Left ventricle myocardium inferior (tissue), 1 donor: ENCODE data around the gene LRRTM3. TPM values are rescaled to one million over a fixed set of nuclear protein-coding genes. Genes with fewer than 3 reads are reported as not detected.

Experiments
- DNase-seq: peaks from one replicate; pipeline ENCODE4 v3.0.0-alpha.2; 2020
- H3K27ac ChIP-seq: fragments of 200-600 bp; replicated peaks from 2 replicates; pipeline ENCODE4 v1.8.0; 2021
- H3K27me3 ChIP-seq: fragments of 200-600 bp; 2 replicates; pipeline ENCODE4 v1.8.0; 2021; ENCODE audit warnings: low read depth
- H3K36me3 ChIP-seq: fragments of 200-600 bp; 2 replicates; pipeline ENCODE4 v1.8.0; 2021
- H3K4me1 ChIP-seq: fragments of 200-600 bp; 2 replicates; pipeline ENCODE4 v1.8.0; 2021
- H3K4me3 ChIP-seq: fragments of 200-600 bp; 2 replicates; pipeline ENCODE4 v1.8.0; 2021; ENCODE audit warnings: mild to moderate bottlenecking, moderate library complexity
- H3K9me3 ChIP-seq: fragments of 200-600 bp; replicated peaks from 2 replicates; pipeline ENCODE4 v1.8.0; 2021
- CTCF ChIP-seq: fragments of 200-600 bp; IDR thresholded peaks from 2 replicates; pipeline ENCODE4 v1.8.0; 2021; ENCODE audit warnings: antibody characterized with exemption, mild to moderate bottlenecking, borderline replicate concordance
- intact Hi-C: fragments of 100-400 bp; cut with micrococcal nuclease; formaldehyde crosslinking; loops from one replicate; pipeline ENCODE4 v1.11.0; 2022
- total RNA-seq: library from RNA; stranded (reverse); fragmentation: NEBNext Ultra II Directional; extraction: Animal tissue kit (Norgen Biotek cat#: 25700); gene quantifications from one replicate; pipeline ENCODE4 v1.2.1, GENCODE V29; 2021
- donor health status: DM: no; HTN: yes; CAD: no; lungs with severe emphysema.

Gene LRRTM3
- total RNA-seq, 1 donor from 2014 or later, result not detected

- Histone ChIP-seq H3K27me3 (no peaks in the 10 kb centered on the region), H3K27ac (no peak overlapping the region), H3K4me1 (no peaks in the 10 kb centered on the region), H3K4me3 (no peak overlapping the region), H3K36me3 (no peaks in the 10 kb centered on the region), H3K9me3 (no peaks in the 10 kb centered on the region)
- no peak for DNase-seq
- intact Hi-C loops, result no loop called here
- no peak for TF ChIP-seq CTCF
These were observed 85.6 kb downstream of the LRRTM3 start for GRCh38 chr10:67011480-67011879.

- no peaks in the 10 kb centered on the region for H3K9me3 ChIP-seq
- intact Hi-C loops, result no loop called here
- no peak overlapping the region for H3K27ac ChIP-seq
- H3K36me3 ChIP-seq, result no peaks in the 10 kb centered on the region
- no peaks in the 10 kb centered on the region for H3K27me3 ChIP-seq
- no peak overlapping the region for H3K4me3 ChIP-seq
- no peaks in the 10 kb centered on the region for H3K4me1 ChIP-seq
- DNase-seq, result no peak
- TF ChIP-seq CTCF, result no peak
These were observed 86.1 kb downstream of the LRRTM3 start for GRCh38 chr10:67011981-67012380.

- no peaks in the 10 kb centered on the region for H3K36me3 ChIP-seq
- intact Hi-C loops, result no loop called here
- H3K27me3 ChIP-seq, result no peaks in the 10 kb centered on the region
- TF ChIP-seq CTCF, result no peak
- H3K4me3 ChIP-seq, result no peak overlapping the region
- no peak for DNase-seq
- H3K27ac ChIP-seq, result no peak overlapping the region
- no peaks in the 10 kb centered on the region for H3K4me1 ChIP-seq
- H3K9me3 ChIP-seq, result no peaks in the 10 kb centered on the region
These were observed 89.4 kb downstream of the LRRTM3 start for GRCh38 chr10:67015225-67015624.

GRCh38 chr10:67017218-67017617 lies 91.4 kb downstream of the LRRTM3 start:
- intact Hi-C loops, result no loop called here
- Histone ChIP-seq H3K9me3 (no peaks in the 10 kb centered on the region), H3K36me3 (no peaks in the 10 kb centered on the region), H3K4me1 (no peaks in the 10 kb centered on the region), H3K27ac (no peak overlapping the region), H3K4me3 (no peak overlapping the region), H3K27me3 (no peaks in the 10 kb centered on the region)
- no peak for DNase-seq
- TF ChIP-seq CTCF, result no peak

- DNase-seq, result no peak
- Histone ChIP-seq H3K27ac (no peak overlapping the region), H3K4me1 (no peaks in the 10 kb centered on the region), H3K9me3 (no peaks in the 10 kb centered on the region), H3K4me3 (no peak overlapping the region), H3K27me3 (no peaks in the 10 kb centered on the region), H3K36me3 (no peaks in the 10 kb centered on the region)
- TF ChIP-seq CTCF, result no peak
- intact Hi-C loops, result no loop called here
These were observed 96.3 kb downstream of the LRRTM3 start for GRCh38 chr10:67022099-67022498.

GRCh38 chr10:67033878-67034277 lies 108.0 kb downstream of the LRRTM3 start:
- Histone ChIP-seq H3K9me3 (no peaks in the 10 kb centered on the region), H3K4me3 (no peak overlapping the region), H3K27ac (no peak overlapping the region), H3K27me3 (no peaks in the 10 kb centered on the region), H3K4me1 (no peaks in the 10 kb centered on the region), H3K36me3 (no peaks in the 10 kb centered on the region)
- no peak for DNase-seq
- no peak for TF ChIP-seq CTCF
- intact Hi-C loops, result no loop called here
